Raji (cell line): ENCODE data around the gene ARSA.

ENCODE experiments used
- POLR2A ChIP-seq: IDR thresholded peaks from 2 replicates; pipeline ENCODE4 v1.6.1; 2011; ENCODE audit warnings: low read depth, low read length, control low read depth; ENCODE audit not compliant: insufficient read depth

ARSA gene

DNA sequence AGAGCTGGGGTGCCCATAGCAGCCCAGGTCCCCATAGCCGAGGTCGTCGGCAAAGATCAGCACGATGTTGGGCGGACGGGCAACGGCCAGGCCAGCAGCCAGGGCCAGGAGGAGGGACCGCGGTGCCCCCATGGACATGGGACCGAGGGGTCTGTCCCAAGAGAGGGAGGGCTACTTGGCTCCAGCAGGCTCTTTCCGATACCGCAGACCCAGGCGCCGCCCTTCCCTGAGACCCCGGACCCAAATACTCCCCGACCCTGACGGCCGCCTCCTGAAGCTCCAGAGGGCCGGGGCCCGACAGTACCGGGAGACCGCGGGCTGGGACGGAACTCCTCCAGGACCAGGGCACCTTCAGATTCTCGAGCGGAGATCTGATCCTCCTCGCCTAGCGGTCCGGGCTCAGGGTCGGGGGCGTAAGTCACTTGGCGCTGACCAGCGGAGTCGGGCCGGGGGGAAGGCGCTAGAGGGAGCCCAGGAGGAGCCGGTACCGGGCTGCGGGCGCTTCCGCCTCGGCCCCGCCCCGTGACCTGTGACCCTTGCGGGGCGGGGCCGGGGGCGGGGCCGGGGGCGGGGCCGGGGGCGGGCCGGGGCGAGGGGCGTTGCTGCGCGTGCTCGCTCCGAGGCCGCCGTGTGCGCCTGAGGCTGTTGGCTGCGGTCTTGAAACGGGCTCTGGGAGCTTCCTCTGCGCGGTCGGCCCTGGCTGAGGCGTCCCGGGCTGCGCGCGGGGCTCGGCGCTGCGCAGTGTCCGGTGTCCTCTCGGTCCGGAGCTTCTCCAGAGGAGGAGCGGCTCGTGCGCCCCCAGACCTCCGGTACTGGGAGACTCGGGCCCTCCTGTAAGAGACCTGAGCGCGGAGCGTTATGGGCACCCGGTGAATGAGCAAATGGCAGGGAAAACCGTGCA lies at the start of gene ARSA:
Gene ARSA, minus strand, starts transcription at position 511 of the 901 bp plus-strand sequence. Its CDS starts 373 bp downstream, at position 138.
- TF ChIP-seq POLR2A, result peak; percentile 85

DNA sequence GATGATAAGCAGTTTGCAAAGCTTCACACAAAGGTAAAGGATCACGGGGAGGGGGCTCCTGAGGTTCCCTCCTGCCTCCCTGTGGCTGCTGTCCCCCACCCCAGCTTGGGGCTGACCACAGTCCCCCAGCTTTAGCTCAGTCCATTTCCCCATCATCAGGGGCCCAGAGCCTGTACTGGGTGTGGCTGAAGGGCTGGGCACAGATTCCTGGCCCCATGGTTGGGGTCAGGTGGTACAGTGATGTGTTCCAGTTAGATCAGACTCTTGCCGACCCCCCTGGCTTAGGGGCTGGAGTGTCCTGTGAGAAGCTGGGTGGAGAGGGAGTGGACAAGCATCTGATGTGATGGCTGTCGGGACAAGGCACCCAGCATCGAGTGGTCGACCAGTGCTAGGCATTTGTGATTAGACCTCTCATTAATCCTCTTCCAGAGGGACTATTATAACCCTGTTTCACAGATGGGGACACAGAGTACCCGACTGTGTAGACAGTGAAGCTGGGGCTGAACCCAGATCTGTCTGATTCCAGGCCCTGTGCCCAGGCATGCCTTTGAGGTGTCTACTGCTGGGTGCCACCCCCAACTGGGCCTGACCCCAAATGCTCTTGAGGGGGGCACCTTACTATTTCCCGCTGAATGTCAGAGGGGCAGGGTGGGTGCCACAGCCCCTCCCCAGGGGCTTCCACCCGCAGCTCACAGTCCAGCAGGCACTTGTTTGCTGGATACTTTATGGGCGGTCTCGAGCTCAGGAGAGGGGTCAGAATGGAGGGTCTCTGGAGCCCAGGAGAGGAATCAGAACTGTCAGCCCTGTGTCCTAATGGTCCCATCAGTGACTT lies 48.9 kb upstream of the ARSA start:
- TF ChIP-seq POLR2A, result no peak

DNA sequence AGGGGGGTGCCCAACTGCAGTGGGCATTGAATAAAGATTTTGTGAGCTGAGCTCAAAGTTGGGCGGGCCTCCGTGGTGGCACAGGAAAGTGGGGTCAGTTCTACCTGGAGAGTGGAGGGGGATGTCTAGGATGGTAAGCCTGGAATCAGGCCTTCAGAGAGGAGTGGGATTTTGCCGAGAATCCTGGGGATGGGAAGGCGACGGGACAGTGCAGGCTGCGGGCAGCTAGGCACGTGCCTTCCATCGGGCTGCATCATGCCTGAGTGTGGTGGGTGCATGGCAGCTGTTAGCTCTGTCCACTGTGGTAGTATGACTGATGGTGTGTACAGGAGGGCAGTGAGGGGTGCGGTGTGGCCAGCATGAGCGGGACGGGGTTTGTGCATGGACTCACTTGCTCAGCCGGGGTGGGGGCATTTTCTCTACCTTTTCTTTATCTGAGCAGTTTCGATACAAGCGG lies 48.3 kb upstream of the ARSA start:
- no peak for TF ChIP-seq POLR2A

DNA sequence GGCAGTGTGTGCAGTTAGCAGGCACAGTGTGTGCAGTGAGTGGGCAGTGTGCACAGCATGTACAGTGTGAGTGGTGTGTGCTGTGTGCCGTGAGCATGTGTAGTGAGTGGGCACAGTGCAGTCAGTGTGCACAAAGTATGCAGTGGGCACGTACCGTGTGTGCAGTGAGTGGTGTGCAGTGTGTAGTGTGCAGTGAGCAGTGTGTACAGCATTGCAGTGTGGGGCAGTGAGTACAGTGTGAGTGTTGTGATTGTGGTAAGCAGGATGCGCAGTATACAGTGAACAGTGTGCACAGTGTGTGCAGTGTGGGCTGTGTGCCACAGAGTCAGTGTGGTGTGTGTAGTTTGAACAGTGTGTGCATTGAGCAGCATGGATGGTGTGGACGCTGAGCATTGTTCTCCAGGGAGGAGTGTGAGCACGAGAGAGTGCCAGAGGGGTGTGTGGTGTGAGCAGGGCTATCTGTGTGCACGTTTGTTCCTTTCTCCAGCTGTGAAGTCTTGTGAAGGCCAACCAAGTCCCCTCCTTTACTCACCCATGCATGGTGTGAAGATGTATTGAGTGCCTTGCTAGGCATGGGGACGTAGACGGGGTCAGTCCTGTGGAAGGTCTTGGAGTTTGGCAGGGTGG lies 47.7 kb upstream of the ARSA start:
- TF ChIP-seq POLR2A, result no peak

DNA sequence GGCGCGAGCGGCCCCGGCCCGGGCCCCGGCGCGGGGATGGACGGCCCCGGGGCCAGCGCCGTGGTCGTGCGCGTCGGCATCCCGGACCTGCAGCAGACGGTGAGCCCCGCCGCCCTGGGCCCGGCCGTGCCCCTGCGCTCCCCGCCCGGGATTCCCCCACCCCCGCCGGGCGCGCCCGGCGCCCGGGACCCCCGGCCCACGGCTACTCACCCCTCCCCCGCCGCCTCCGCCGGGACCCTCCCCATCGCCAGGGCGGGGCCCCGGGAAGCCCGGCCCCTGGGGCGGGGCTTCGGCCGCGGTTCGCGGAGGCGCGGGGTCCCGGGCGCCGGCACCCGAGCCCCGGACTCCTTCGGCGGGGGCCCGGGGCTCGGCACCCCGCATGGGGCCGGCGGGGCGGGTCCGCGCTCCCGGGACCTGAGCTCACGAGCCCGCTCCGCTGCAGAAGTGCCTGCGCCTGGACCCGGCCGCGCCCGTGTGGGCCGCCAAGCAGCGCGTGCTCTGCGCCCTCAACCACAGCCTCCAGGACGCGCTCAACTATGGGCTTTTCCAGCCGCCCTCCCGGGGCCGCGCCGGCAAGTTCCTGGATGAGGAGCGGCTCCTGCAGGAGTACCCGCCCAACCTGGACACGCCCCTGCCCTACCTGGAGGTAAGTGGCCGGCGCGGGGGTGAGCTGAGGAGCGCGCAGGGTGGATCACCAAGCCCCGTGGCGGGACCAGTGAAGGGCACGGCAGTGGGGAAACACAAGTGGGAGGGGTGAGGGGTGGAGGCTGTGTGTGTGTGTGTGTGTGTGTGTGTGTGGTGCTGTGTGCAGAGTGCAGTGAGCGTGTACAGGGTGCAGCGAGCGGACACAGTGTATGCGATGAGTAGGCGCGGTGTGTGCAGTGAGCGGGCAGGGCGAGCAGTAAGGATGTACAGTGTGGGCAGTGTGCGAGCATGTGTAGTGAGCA lies 46.9 kb upstream of the ARSA start:
- TF ChIP-seq POLR2A, result no peak

DNA sequence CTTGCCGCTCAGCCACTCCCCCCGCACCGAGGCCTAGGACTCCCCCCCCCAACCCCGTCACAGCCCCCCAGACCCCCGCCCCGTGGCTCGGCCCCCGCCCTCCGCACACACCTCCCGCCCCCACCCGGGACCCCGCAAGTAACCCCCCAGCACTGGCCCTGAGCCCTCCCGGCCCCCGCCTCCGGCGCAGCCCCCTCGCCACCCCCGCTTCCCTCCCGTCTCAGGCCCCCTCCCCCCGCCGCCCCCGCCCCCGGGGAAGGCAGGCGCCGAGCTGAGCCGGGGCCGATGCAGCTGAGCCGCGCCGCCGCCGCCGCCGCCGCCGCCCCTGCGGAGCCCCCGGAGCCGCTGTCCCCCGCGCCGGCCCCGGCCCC lies 46.2 kb upstream of the ARSA start:
- TF ChIP-seq POLR2A, result no peak

DNA sequence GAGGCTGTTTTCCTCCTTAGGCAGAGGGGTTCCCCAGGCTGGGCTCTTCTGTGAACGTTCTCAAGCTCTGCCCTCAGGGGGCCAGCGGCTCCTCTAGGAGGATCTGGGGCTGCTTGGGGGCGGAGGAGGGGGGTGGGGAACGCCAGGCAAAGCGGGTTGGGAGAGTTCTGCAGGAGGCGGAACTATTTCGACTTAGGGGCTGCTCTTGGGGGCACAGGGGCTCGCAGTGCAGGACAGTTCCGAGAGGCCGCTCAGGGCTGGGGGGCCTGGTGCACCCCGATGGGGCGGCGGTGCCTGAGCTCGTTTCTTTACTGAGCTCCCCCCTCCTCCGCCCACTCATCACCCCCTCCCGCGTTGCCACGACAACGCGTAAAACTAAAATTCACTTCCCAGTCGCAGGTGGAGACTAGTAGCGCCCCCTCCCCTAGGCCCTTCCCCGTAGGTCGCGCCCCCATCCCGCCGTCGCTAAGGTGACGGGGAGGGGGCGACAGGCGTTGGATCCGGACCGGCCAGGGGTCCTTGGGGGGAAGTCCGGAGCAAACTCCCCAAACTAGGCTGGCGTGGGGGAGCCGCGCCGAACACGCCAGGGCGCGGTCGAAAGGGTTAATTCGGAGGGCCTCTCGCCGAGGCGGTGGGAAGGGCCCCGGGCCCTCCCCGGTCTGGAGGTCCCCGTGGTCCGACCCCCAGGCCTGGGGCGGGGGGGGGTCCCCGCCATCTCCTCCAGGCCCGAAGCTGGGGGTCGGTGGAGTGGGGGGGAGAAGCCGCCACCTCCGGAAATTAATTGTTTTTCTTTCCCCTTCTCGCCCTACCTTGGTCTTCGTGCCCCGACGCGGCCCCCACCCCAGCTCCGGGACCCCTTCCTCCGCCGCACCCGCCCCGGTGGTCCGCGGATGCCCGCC lies 45.5 kb upstream of the ARSA start:
- TF ChIP-seq POLR2A, result no peak

DNA sequence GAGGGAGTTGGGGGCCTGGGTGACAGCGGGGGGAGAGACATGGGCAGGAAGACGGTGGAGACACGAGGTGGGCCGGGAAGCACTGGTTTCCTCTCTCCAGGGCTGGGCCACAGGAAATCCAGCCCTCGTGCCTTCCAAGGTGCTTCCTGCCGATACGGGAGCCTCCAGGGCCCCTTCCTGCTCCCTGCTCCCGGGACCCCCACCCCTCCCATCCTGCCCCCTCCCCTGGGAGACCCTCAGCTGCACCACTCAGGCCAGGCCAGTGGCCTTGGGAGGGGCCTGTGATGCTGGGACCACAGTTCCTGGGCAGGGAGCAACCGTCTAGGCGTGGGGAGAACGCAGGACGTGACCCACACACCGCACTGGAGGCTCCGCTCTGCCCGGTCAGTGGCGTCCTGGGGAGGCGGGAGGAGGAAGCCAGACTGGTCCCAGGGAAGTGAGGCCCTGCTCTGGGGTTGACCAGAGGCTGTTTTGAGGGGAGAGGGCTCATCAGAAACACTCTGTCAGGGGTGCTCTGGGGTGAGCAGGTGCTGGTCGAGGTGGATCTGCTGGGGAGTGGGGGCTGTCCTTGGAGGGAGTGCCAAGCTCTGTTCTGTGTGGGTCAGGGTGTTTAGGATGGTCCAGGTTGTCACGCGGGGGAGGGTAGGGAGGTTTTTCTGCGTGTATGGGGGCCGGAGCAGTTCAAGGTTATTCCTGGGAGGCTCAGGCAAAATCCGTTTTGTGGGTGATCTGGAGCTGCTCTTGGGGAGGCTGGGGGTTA lies 44.7 kb upstream of the ARSA start, which contains the start of gene SHANK3:
Gene SHANK3, plus strand, starts transcription at position 353 of the 760 bp plus-strand sequence.
- no peak for TF ChIP-seq POLR2A

DNA sequence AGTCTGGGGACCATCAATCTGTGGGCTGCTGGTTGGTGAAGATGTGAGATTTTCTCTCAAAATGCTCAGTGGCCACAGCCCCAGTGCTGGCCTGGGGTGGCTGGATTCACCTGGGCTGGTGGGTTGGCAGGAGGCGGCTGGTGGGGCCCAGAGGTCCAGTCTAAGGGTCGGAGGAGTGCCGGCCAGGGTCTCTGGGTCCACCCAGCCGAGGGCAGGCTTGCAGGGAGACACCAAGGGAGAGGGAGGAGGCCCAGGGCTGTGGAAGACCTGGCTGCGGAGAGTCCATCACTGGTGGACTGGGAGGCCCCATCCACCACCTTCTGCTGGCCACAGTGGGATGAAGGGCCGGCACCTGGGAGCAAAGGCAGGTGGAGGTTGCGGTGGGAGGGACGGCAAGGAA lies 44.1 kb upstream of the ARSA start:
- TF ChIP-seq POLR2A, result no peak

DNA sequence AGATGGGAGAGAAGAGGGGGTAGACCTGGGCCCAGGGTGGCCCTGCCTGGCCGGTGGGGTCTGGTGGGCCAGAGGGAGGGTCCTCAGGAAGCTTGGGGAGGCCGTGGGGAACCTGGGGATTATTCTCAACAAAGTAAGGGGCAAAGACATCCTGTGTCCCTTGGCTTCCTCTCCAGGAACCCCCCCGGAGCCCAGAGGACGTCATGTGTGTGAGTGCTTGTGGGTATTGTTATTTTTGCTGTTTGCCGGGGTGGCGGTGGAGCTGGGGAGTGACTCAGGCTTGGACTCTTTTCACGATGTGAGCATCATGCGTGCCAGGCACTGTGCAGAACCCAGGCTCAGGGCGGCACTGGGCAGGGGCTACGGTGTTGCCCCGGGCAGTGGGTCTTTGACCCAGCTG lies 43.7 kb upstream of the ARSA start:
- no peak for TF ChIP-seq POLR2A

DNA sequence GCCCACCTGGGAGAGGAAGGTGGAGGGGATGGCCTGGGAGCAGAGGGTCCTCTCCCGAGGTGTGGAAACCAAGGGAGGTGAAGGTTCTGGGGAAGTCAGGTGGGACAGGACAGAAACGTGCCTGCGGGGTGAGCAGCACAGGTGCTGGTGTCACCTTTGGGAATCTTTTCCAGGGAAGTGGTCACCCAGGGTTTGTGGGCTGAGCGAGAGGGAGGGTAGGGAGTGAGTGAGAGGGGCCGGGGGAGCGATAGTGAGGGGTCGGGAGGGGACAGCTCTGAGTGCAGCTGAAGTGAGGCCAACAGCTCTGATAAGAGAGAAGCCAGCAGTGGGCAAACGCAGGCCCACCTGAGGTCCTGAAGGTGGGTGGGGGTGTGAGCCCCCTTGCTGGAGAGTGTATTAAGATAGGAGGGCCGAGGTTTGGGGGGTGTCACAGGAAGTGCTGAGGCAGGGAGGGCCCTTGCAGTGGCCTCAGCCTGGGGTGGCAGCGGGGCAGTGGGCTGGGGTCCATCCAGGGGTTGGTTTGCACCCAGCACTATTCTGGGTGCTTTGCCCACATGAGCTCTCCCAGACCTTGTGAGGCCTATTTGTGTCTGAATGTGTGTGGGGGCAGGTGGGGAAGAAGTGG lies 43.1 kb upstream of the ARSA start:
- TF ChIP-seq POLR2A, result no peak

DNA sequence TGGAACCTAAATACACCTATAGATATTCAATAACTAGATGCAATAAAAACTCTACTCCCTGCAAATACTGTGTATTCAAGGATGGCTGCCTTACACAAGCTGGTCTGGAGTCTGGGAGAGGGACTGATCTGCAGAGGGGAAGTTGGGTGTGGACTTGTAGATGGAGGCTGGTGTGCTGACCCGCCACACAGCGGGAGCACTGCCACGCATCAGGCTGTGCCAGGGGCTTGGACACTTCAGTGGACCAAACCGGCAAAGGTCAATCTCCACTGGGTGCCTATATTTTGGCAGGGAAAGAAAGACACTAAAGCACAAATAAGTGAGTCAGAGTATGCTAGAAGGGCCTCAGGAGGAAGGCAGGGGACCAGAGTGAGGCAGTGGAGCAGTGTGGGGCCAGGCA lies 42.6 kb upstream of the ARSA start:
- no peak for TF ChIP-seq POLR2A

DNA sequence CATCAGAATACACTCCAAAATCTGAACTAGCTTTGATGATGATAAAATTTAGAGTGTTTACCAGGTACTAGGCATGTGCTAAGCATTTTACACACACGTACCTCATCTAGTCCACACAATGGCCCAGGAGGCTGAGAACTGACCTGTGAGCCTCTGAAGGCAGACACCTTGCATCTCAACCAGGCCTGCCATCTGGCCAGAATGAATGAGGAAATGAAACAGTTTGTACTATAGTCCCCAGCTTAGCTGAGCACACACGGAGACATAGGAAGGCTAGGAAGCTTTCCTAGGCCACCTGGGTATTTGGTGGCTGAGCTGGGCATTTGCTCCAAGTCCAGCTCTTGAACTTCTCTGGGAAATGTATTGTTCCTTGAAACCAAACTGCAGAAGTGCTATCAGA lies 37.8 kb upstream of the ARSA start:
- TF ChIP-seq POLR2A, result no peak

DNA sequence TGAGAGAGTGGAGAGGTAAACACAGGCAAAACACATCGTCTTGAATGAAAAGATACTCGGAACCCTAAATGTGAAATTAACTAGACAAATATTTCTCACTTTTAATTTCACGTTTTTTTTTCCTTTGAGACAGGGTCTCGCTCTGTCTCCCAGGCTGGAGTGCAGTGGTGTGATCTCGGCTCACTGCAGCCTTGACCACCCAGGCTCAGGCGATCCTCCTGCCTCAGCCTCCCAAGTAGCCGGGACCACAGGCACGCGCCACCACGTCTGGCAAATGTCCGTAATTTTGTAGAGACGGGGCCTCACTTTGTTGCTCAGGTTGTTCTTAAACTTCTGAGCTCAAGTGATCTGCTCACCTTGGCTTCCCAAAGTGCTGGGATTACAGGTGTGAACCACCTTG lies 37.3 kb upstream of the ARSA start:
- no peak for TF ChIP-seq POLR2A
